Keratinocyte (primary cell): Measurements from ENCODE around the gene GOLGA6L9.
"Not testable (repeated sequence)": the region's sequence is repeated elsewhere in the genome, so short reads cannot be mapped to it uniquely, and the experiment has no call there.

Source experiments
- EZH2 ChIP-seq: IDR thresholded peaks from one replicate; pipeline ENCODE4 v1.6.1; 2012; ENCODE audit warnings: inconsistent platforms, mild to moderate bottlenecking, low read length, moderate library complexity
- TF ChIP-seq, protein P1 (sequence below), 3 experiments: IDR thresholded peaks in 1 of 3; conservative IDR thresholded peaks in 1 of 3; optimal IDR thresholded peaks in 1 of 3; 2 replicates in 2 of 3; 3 replicates in 1 of 3; pipeline versions ENCODE3 to v1.5.1; 2011; ENCODE audit warnings: low read length in 3 of 3, mild to moderate bottlenecking in 3 of 3, moderate library complexity in 2 of 3, control low read depth in 1 of 3, inconsistent platforms in 1 of 3; ENCODE audit not compliant: insufficient read depth in 2 of 3; ENCODE audit errors: extremely low read depth in 1 of 3

DNA sequence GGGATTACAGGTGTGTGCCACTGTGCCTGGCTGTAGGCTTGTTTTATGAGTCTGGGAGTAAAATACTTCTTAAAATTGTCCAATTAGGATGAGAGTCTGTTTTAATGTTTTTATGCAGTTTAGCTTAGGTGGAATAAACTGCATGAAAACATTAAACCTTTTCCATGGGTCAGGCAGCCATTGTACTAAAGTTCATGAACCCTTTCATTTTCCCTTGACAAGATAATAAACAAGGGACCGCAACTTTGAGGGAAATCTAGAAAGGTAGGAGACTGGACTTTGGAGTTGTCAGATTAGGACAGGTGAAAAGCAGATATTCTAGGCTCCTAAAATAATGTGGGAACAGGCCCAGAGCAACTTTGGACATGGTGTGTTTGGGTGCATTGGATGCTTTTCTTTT, 27.3 kb upstream of the GOLGA6L9 start:
- TF ChIP-seq, protein P1, sequence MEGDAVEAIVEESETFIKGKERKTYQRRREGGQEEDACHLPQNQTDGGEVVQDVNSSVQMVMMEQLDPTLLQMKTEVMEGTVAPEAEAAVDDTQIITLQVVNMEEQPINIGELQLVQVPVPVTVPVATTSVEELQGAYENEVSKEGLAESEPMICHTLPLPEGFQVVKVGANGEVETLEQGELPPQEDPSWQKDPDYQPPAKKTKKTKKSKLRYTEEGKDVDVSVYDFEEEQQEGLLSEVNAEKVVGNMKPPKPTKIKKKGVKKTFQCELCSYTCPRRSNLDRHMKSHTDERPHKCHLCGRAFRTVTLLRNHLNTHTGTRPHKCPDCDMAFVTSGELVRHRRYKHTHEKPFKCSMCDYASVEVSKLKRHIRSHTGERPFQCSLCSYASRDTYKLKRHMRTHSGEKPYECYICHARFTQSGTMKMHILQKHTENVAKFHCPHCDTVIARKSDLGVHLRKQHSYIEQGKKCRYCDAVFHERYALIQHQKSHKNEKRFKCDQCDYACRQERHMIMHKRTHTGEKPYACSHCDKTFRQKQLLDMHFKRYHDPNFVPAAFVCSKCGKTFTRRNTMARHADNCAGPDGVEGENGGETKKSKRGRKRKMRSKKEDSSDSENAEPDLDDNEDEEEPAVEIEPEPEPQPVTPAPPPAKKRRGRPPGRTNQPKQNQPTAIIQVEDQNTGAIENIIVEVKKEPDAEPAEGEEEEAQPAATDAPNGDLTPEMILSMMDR (optimal IDR thresholded peaks at IDR 0.05 in 1 of 3, IDR thresholded peaks at IDR 0.05 in 1 of 3, conservative IDR thresholded peaks at IDR 0.05 in 1 of 3; ENCODE audit: extremely low read depth in 1 of 3, insufficient read depth in 2 of 3, low read length in 3 of 3): not testable (repeated sequence)
- not testable (repeated sequence) for TF ChIP-seq EZH2
